Pancreas (tissue), 10 donors: ENCODE data around the gene PRKCE. TPM values are rescaled to one million over a fixed set of nuclear protein-coding genes. Genes with fewer than 3 reads are reported as not detected.
A peak's percentile ranks its signal among the peaks of the same experiment; 100 is the strongest.

Experiments used
- ATAC-seq, 4 donors: fragments of 200-7000 bp; cut with Tn5 transposase; one replicate each; pipeline versions ENCODE4 v1.8.0 to v1.9.1; 2020; ENCODE audit warnings: mild to moderate bottlenecking in 4 of 4, moderate library complexity in 4 of 4
- DNase-seq, 6 donors: peaks; one replicate each; pipeline ENCODE4 v3.0.0-alpha.2; 2020
- FAIRE-seq: peaks from 2 replicates; lab custom pipeline; 2012; peaks lifted over from hg19 to GRCh38; lab: Jason Lieb, UNC
- H3K27ac ChIP-seq, 4 donors: fragments of 200-600 bp; sonication (generic); 1 replicate in 3 of 4; 2 replicates in 1 of 4; pipeline versions ENCODE4 v1.5.0 to v1.8.0; 2020
- H3K27me3 ChIP-seq, 4 donors: fragments of 200-600 bp; one replicate each; pipeline ENCODE4 v1.8.0; 2021
- H3K36me3 ChIP-seq, 3 donors: fragments of 200-600 bp; sonication (generic) in 1 of 3; one replicate each; pipeline versions ENCODE4 v1.5.0 to v1.8.0; 2020 to 2021
- H3K4me1 ChIP-seq, 3 donors: fragments of 200-600 bp; one replicate each; pipeline ENCODE4 v1.8.0; 2021
- H3K4me3 ChIP-seq, 4 donors: fragments of 200-600 bp; sonication (generic) in 2 of 4; one replicate each; pipeline versions ENCODE4 v1.5.0 to v1.8.0; 2020 to 2021
- H3K9me3 ChIP-seq, 4 donors: fragments of 200-600 bp; one replicate each; pipeline ENCODE4 v1.8.0; 2021
- WGBS, 2 donors: extraction: QIAGEN DNeasy Blood & Tissue Kit; methylation state at CpG; one replicate each; pipeline ENCODE4 v1.1.7; 2013; 5-methylcytosine and 5-hydroxymethylcytosine counted together
- intact Hi-C, 3 donors: fragments of 100-400 bp; cut with DNase I; formaldehyde crosslinking; loops; one replicate each; pipeline versions ENCODE4 v1.11.1 to v1.14.2; 2022
- polyA plus RNA-seq, 2 donors: library from polyadenylated mRNA; stranded (reverse); fragments of 200-250 nt; gene quantifications; one replicate each; pipeline ENCODE4 v1.2.3, GENCODE V29; 2013
- total RNA-seq, 6 donors: library from RNA; stranded (reverse); fragmentation: NEBNext Ultra II Directional in 4 of 6; extraction: Animal tissue kit (Norgen Biotek cat#: 25700) in 4 of 6; gene quantifications; one replicate each; pipeline versions ENCODE4 v1.2.1 to v1.2.4, GENCODE V29; 2021 to 2023
- TF ChIP-seq, protein P1 (sequence below), 4 donors: fragments of 200-600 bp; sonication (generic) in 3 of 4; IDR thresholded peaks; one replicate each; pipeline versions ENCODE4 v1.5.0 to v1.8.0; 2021; ENCODE audit warnings: antibody characterized with exemption in 4 of 4
- donor health status: healthy with polysubstance abuse.
- donor health status: DM: no; HTN: no; CAD: no; lungs with moderate emphysema.
- donor health status: DM: no; HTN: no; CAD: no.
- donor health status: control.
- donor health status: control.
- donor health status: Bipolar disorder and iron deficiency.
- donor health status: DM: yes; HTN: yes; CAD: no.
- donor health status: DM: no; HTN: no; CAD: no.
- donor health status: DM: no; HTN: no; CAD: no.
- donor health status: DM: yes; HTN: yes; CAD: no.

The PRKCE gene
- total and polyA plus RNA-seq, 8 donors: 4.0 to 19.4 (median 10.0) TPM

DNA sequence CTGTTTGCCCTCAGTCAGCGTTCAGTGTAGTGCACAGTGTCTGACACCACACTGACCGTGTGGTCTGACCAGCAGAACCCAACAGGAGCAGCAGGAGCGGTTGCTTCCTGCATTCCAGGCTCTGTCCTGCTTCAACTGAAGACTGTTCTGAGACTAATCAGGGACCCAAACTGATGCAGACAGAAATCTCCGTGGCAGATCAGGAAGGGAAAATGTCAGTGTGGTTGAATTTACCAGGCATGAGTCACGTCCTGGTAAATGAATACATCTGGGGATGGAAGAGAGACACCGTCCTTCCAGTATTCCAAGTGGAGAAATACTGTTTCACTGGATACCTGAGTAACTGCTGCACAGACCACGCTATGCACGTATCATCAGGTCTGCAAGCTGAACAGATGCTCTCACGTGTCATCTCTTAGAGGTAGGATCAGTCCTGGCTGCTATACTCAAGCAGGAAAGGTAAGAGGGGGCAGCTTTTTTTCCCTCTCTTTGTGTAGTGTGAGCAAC, 422.1 kb downstream of the PRKCE start:
- TF ChIP-seq, protein P1, sequence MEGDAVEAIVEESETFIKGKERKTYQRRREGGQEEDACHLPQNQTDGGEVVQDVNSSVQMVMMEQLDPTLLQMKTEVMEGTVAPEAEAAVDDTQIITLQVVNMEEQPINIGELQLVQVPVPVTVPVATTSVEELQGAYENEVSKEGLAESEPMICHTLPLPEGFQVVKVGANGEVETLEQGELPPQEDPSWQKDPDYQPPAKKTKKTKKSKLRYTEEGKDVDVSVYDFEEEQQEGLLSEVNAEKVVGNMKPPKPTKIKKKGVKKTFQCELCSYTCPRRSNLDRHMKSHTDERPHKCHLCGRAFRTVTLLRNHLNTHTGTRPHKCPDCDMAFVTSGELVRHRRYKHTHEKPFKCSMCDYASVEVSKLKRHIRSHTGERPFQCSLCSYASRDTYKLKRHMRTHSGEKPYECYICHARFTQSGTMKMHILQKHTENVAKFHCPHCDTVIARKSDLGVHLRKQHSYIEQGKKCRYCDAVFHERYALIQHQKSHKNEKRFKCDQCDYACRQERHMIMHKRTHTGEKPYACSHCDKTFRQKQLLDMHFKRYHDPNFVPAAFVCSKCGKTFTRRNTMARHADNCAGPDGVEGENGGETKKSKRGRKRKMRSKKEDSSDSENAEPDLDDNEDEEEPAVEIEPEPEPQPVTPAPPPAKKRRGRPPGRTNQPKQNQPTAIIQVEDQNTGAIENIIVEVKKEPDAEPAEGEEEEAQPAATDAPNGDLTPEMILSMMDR (IDR thresholded peaks at IDR 0.05): no peak
- Histone ChIP-seq H3K27me3 (no peaks in the 10 kb centered on the region), H3K27ac (no peak overlapping the region), H3K9me3 (no peaks in the 10 kb centered on the region), H3K36me3 (no peaks in the 10 kb centered on the region), H3K4me1 (no peaks in the 10 kb centered on the region), H3K4me3 (no peak overlapping the region)
- 81 to 84% methylated on average over 9 of the region's 9 CpGs for WGBS, 2 donors
- DNase-seq: no peak
- ATAC-seq: peak in 1 of 4 donors; percentile 41
- no peak for FAIRE-seq
- intact Hi-C loops: no loop called here

DNA sequence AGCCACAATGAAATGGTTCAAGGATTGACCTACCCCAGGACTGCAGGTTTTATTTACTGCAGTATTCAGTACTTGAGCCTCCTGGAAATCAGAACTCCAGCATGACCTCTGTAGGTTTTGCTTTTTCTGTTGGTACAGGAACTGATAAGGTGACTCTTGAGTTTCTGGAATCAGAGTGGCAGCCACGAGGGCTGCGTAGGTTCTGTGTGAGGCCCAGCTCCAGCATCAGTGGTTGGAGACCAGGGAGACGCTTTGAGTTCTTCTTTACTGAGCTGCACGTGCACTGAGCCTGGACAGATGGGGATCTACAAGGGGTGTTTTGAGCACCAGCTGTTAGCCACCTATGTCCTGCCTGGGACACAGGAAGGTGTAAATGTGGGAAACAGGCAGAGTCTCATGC, 423.0 kb downstream of the PRKCE start:
- no peaks in the 10 kb centered on the region for H3K9me3 ChIP-seq
- ATAC-seq (peak in 1 of 4 donors; percentile 12), DNase-seq (no peak), FAIRE-seq (no peak)
- H3K4me1 ChIP-seq: no peaks in the 10 kb centered on the region
- H3K27ac ChIP-seq: no peak overlapping the region
- no peaks in the 10 kb centered on the region for H3K27me3 ChIP-seq
- no peaks in the 10 kb centered on the region for H3K36me3 ChIP-seq
- 86 to 89% methylated on average over 4 of the region's 4 CpGs for WGBS, 2 donors
- H3K4me3 ChIP-seq: no peak overlapping the region
- TF ChIP-seq, protein P1 (IDR thresholded peaks at IDR 0.05): no peak
- intact Hi-C loops: no loop called here

DNA sequence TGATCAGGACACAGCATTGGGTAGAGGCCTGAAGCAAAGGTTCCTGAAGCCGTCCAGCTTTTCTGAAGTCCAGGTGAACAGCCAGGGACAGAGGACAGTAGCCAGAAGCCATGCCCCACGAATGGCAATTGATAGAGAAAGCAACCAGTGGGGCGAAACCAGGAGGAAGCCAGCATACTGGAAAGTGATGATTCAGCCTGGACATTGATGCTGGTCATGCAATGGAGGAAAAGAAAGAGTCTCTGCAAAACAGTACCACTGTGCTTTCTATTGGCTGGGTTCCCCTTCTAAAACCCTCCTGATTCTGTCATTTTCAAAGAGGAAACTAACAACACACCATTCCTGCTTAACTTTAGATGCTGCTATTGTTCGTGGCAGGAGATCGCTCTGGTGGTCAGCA, 424.4 kb downstream of the PRKCE start:
- Histone ChIP-seq H3K36me3 (no peaks in the 10 kb centered on the region), H3K4me3 (no peak overlapping the region), H3K27ac (no peak overlapping the region), H3K27me3 (no peaks in the 10 kb centered on the region), H3K9me3 (no peaks in the 10 kb centered on the region), H3K4me1 (no peaks in the 10 kb centered on the region)
- no peak for FAIRE-seq
- DNase-seq: no peak
- WGBS, 2 donors: 90 to 92% methylated on average over 5 of the region's 5 CpGs
- intact Hi-C loops: no loop called here
- TF ChIP-seq, protein P1 (IDR thresholded peaks at IDR 0.05): no peak
- no peak for ATAC-seq

DNA sequence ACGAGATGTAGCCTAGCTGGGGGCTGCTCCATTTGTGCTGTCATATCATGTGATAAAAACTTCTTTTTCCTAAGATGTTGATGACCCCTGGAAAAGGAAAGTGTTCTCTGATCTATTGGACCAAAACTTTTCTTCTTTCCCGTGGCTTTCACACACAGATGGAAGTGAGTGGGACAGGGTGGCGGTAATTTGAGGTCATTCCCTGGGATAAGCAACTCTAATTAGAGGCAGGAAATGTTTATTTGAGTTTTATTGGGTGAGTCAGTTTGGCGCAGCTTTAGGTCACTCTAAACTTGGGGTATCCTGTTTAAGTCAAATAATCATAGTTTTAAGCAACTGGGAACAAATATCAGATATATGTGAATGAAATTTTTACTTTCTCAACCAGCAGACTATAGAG, 424.8 kb downstream of the PRKCE start:
- intact Hi-C loops: no loop called here
- H3K27ac ChIP-seq: no peak overlapping the region

DNA sequence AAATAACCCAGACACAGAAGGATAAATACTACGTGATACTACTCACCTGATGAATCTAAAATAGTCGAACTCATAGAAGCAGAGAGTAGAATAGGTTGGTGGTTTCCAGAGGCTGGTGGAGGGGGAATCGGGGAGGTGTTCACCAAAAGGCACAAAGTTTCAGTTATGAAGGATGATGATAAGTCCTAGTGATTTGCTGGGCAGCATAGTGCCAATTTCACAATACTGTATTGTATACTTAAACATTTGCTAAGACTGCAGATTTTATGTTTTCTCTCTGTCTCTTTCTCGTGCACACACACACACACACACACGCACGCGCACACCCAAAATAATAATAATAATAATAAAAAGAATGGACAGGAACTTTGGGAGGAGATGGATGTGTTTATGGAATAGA, 425.4 kb downstream of the PRKCE start:
- Histone ChIP-seq H3K9me3 (no peaks in the 10 kb centered on the region), H3K36me3 (no peaks in the 10 kb centered on the region), H3K4me3 (no peak overlapping the region), H3K4me1 (no peaks in the 10 kb centered on the region), H3K27ac (no peak overlapping the region), H3K27me3 (no peaks in the 10 kb centered on the region)
- FAIRE-seq (no peak), DNase-seq (no peak), ATAC-seq (no peak)
- TF ChIP-seq, protein P1 (IDR thresholded peaks at IDR 0.05): no peak
- 91 to 95% methylated on average over 7 of the region's 7 CpGs for WGBS, 2 donors
- intact Hi-C loops: no loop called here

More for the DNA sequence above, 424.8 kb downstream of the PRKCE start:
- 92% methylated on average over 4 of the region's 4 CpGs for WGBS, 2 donors
- H3K36me3 ChIP-seq: no peaks in the 10 kb centered on the region
- FAIRE-seq (no peak), ATAC-seq (no peak), DNase-seq (no peak)
- no peak overlapping the region for H3K4me3 ChIP-seq
- H3K9me3 ChIP-seq: no peaks in the 10 kb centered on the region
- no peaks in the 10 kb centered on the region for H3K4me1 ChIP-seq
- no peaks in the 10 kb centered on the region for H3K27me3 ChIP-seq
- TF ChIP-seq, protein P1 (IDR thresholded peaks at IDR 0.05): no peak
